ENCODE results near the gene EPB41L3. TPM values are rescaled to one million over a fixed set of nuclear protein-coding genes. Genes with fewer than 3 reads are reported as not detected.

Gene EPB41L3
- polyA plus RNA-seq, 2 of the 4 experiments (the other 2 are of a cell fraction) = 0.46 to 1.00 TPM

- no peaks in the 10 kb centered on the region for H3K4me1 ChIP-seq
- WGBS (ENCODE audit: missing lambda C conversion rate) = 5% methylated on average over 10 of the region's 10 CpGs
- no peak overlapping the region for H3K4me2 ChIP-seq
- CTCF ChIA-PET = no interaction called here
- DNase-seq (ENCODE audit: low read depth in 1 of 2, low spot score in 1 of 2) = no peak
- TF ChIP-seq SMC3 (IDR thresholded peaks at IDR 0.05) (no peak), TP53 (CRISPR knock-in tag; IDR thresholded peaks at IDR 0.05) (no peak), SREBF2 (IDR thresholded peaks at IDR 0.05) (no peak), BHLHE40 (IDR thresholded peaks at IDR 0.05; ENCODE audit: low read depth, low read length) (no peak)
- TF ChIP-seq, protein P1, sequence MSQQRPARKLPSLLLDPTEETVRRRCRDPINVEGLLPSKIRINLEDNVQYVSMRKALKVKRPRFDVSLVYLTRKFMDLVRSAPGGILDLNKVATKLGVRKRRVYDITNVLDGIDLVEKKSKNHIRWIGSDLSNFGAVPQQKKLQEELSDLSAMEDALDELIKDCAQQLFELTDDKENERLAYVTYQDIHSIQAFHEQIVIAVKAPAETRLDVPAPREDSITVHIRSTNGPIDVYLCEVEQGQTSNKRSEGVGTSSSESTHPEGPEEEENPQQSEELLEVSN (IDR thresholded peaks at IDR 0.05; ENCODE audit: borderline replicate concordance, low read depth) = no peak
- TF ChIP-seq, protein P2, sequence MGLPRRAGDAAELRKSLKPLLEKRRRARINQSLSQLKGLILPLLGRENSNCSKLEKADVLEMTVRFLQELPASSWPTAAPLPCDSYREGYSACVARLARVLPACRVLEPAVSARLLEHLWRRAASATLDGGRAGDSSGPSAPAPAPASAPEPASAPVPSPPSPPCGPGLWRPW (IDR thresholded peaks at IDR 0.05) = no peak
- TF ChIP-seq, protein P3, sequence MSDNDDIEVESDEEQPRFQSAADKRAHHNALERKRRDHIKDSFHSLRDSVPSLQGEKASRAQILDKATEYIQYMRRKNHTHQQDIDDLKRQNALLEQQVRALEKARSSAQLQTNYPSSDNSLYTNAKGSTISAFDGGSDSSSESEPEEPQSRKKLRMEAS (IDR thresholded peaks at IDR 0.05) = no peak
- H3K9me3 ChIP-seq = no peaks in the 10 kb centered on the region
- POLR2A ChIA-PET = no interaction called here
- H3K4me3 ChIP-seq = no peak overlapping the region
- no peak overlapping the region for H3K27ac ChIP-seq
- no peak for ATAC-seq
- no peak for FAIRE-seq
Observed at GRCh38 chr18:5518179-5518770, 25.5 kb downstream of the EPB41L3 start.

DNA sequence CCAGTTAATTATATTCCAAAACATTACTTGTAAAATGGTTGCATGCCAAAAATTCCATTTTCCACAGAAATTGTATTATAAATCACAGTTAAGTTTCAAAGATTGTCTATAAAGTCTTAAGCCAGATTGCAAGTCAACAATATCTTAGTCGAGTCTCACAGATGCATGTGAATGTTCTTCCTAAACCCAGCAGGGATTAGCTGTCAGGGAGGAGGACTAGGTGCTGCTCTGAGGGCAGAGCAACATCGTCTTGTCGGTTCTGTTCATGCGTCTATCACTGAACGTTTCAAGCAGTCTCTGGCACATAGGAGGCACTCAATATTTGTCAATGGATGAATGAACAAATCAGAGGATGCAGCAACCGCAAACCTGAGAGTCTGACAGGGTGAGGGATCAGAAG lies 27.0 kb downstream of the EPB41L3 start:
- WGBS (ENCODE audit: missing lambda C conversion rate) = 13% methylated on average over 6 of the region's 6 CpGs

GRCh38 chr18:5515011-5515784 lies 28.6 kb downstream of the EPB41L3 start:
- FAIRE-seq = no peak
- H3K4me1 ChIP-seq = no peaks in the 10 kb centered on the region
- H3K27ac ChIP-seq = no peak overlapping the region
- DNase-seq (ENCODE audit: low read depth in 1 of 2, low spot score in 1 of 2) = no peak
- ChIA-PET CTCF (no interaction called here), POLR2A (no interaction called here)
- no peak overlapping the region for H3K4me2 ChIP-seq
- ATAC-seq = no peak
- 16% methylated on average over 3 of the region's 3 CpGs for WGBS (ENCODE audit: missing lambda C conversion rate)
- H3K4me3 ChIP-seq = no peak overlapping the region
- TF ChIP-seq BCL3 (IDR thresholded peaks at IDR 0.05) (no peak), PHF8 (IDR thresholded peaks at IDR 0.05; ENCODE audit: borderline replicate concordance, low read depth) (no peak), RAD21 (conservative IDR thresholded peaks at IDR 0.05 in 1 of 2, IDR thresholded peaks at IDR 0.05 in 1 of 2) (no peak), CHD2 (IDR thresholded peaks at IDR 0.05; ENCODE audit: low read length, partially characterized antibody) (no peak)
- TF ChIP-seq, protein P4, sequence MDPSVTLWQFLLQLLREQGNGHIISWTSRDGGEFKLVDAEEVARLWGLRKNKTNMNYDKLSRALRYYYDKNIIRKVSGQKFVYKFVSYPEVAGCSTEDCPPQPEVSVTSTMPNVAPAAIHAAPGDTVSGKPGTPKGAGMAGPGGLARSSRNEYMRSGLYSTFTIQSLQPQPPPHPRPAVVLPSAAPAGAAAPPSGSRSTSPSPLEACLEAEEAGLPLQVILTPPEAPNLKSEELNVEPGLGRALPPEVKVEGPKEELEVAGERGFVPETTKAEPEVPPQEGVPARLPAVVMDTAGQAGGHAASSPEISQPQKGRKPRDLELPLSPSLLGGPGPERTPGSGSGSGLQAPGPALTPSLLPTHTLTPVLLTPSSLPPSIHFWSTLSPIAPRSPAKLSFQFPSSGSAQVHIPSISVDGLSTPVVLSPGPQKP (IDR thresholded peaks at IDR 0.05; ENCODE audit: low read depth, low read length) = no peak
- TF ChIP-seq, protein P2 (IDR thresholded peaks at IDR 0.05) = no peak
- H3K9me3 ChIP-seq = no peaks in the 10 kb centered on the region

More for the DNA sequence above, 27.0 kb downstream of the EPB41L3 start:
- H3K4me3 ChIP-seq = no peak overlapping the region
- CTCF ChIA-PET = no interaction called here
- no peak for DNase-seq (ENCODE audit: low read depth in 1 of 2, low spot score in 1 of 2)
- no peak for ATAC-seq
- no peaks in the 10 kb centered on the region for H3K4me1 ChIP-seq
- no peak for FAIRE-seq
- no peaks in the 10 kb centered on the region for H3K9me3 ChIP-seq
- H3K4me2 ChIP-seq = no peak overlapping the region
- POLR2A ChIA-PET = no interaction called here
- TF ChIP-seq GATA3 (IDR thresholded peaks at IDR 0.05; ENCODE audit: borderline replicate concordance) (no peak), KDM1A (IDR thresholded peaks at IDR 0.05; ENCODE audit: low read depth) (no peak), HDAC2 (IDR thresholded peaks at IDR 0.05) (no peak), ESRRA (IDR thresholded peaks at IDR 0.05; ENCODE audit: borderline replicate concordance, low read length) (no peak), RAD21 (conservative IDR thresholded peaks at IDR 0.05 in 1 of 2, IDR thresholded peaks at IDR 0.05 in 1 of 2) (no peak), ZC3H11A (IDR thresholded peaks at IDR 0.05) (no peak), RARB (CRISPR knock-in tag; IDR thresholded peaks at IDR 0.05) (no peak), FOSB (CRISPR knock-in tag; IDR thresholded peaks at IDR 0.05) (no peak), FOSL2 (IDR thresholded peaks at IDR 0.05) (no peak), FOSL2 (CRISPR knock-in tag; IDR thresholded peaks at IDR 0.05) (no peak)
- TF ChIP-seq, protein P5, sequence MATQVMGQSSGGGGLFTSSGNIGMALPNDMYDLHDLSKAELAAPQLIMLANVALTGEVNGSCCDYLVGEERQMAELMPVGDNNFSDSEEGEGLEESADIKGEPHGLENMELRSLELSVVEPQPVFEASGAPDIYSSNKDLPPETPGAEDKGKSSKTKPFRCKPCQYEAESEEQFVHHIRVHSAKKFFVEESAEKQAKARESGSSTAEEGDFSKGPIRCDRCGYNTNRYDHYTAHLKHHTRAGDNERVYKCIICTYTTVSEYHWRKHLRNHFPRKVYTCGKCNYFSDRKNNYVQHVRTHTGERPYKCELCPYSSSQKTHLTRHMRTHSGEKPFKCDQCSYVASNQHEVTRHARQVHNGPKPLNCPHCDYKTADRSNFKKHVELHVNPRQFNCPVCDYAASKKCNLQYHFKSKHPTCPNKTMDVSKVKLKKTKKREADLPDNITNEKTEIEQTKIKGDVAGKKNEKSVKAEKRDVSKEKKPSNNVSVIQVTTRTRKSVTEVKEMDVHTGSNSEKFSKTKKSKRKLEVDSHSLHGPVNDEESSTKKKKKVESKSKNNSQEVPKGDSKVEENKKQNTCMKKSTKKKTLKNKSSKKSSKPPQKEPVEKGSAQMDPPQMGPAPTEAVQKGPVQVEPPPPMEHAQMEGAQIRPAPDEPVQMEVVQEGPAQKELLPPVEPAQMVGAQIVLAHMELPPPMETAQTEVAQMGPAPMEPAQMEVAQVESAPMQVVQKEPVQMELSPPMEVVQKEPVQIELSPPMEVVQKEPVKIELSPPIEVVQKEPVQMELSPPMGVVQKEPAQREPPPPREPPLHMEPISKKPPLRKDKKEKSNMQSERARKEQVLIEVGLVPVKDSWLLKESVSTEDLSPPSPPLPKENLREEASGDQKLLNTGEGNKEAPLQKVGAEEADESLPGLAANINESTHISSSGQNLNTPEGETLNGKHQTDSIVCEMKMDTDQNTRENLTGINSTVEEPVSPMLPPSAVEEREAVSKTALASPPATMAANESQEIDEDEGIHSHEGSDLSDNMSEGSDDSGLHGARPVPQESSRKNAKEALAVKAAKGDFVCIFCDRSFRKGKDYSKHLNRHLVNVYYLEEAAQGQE (IDR thresholded peaks at IDR 0.05) = no peak
- TF ChIP-seq, protein P1 (IDR thresholded peaks at IDR 0.05; ENCODE audit: borderline replicate concordance, low read depth) = no peak
- H3K27ac ChIP-seq = no peak overlapping the region

All from A549 (cell line).